ENCODE measurements around the gene LMAN1.

The LMAN1 gene

GRCh38 chr18:59360381-59360780 is 1.3 kb upstream of the LMAN1 start:
- no peaks in the 10 kb centered on the region for H3K36me3 ChIP-seq (ENCODE audit: control insufficient read depth, insufficient read depth, low read length)
- no peak for DNase-seq (ENCODE audit: low read depth, low spot score)
- no peak overlapping the region for H3K27ac ChIP-seq (ENCODE audit: low read length)
- H3K27me3 ChIP-seq (ENCODE audit: control insufficient read depth, insufficient read depth, low read length) = no peaks in the 10 kb centered on the region; the same call in 1 of the 2 replicates
- WGBS (ENCODE audit: insufficient coverage, insufficient read length) = no CpG with 5 or more reads among the region's 3 CpGs
- H3K4me3 ChIP-seq (ENCODE audit: low read length) = no peak overlapping the region
- no peaks in the 10 kb centered on the region; the same call in 1 of the 2 replicates for H3K4me1 ChIP-seq (ENCODE audit: control insufficient read depth, insufficient read depth, low read length)
- no peaks in the 10 kb centered on the region for H3K9me3 ChIP-seq (ENCODE audit: control insufficient read depth, insufficient read depth, low read length)

- WGBS (ENCODE audit: insufficient coverage, insufficient read length) = no CpG with 5 or more reads among the region's 4 CpGs
- no peak overlapping the region for H3K27ac ChIP-seq (ENCODE audit: low read length)
- no peaks in the 10 kb centered on the region for H3K36me3 ChIP-seq (ENCODE audit: control insufficient read depth, insufficient read depth, low read length)
- no peaks in the 10 kb centered on the region; the same call in 1 of the 2 replicates for H3K27me3 ChIP-seq (ENCODE audit: control insufficient read depth, insufficient read depth, low read length)
- DNase-seq (ENCODE audit: low read depth, low spot score) = peak; percentile 11
- H3K4me3 ChIP-seq (ENCODE audit: low read length) = peak overlapping the region; percentile 7; the same call in 1 of the 2 replicates
- no peaks in the 10 kb centered on the region for H3K9me3 ChIP-seq (ENCODE audit: control insufficient read depth, insufficient read depth, low read length)
- no peaks in the 10 kb centered on the region; the same call in 1 of the 2 replicates for H3K4me1 ChIP-seq (ENCODE audit: control insufficient read depth, insufficient read depth, low read length)
These were observed 499 bp upstream of the LMAN1 start for GRCh38 chr18:59359576-59359952.

- Histone ChIP-seq H3K4me3 (ENCODE audit: low read length) (peak overlapping the region; percentile 85; the same call in 1 of the 2 replicates), H3K27me3 (ENCODE audit: control insufficient read depth, insufficient read depth, low read length) (no peaks in the 10 kb centered on the region; the same call in 1 of the 2 replicates), H3K9me3 (ENCODE audit: control insufficient read depth, insufficient read depth, low read length) (no peaks in the 10 kb centered on the region), H3K36me3 (ENCODE audit: control insufficient read depth, insufficient read depth, low read length) (no peaks in the 10 kb centered on the region; the same call in 1 of the 2 replicates), H3K27ac (ENCODE audit: low read length) (no peak overlapping the region), H3K4me1 (ENCODE audit: control insufficient read depth, insufficient read depth, low read length) (no peaks in the 10 kb centered on the region; the same call in 1 of the 2 replicates)
- WGBS (ENCODE audit: insufficient coverage, insufficient read length) = no CpG with 5 or more reads among the region's 8 CpGs
- peak; percentile 16 for DNase-seq (ENCODE audit: low read depth, low spot score)
These were observed 702 bp downstream of the LMAN1 start for GRCh38 chr18:59358414-59358711.

GRCh38 chr18:59357928-59358327 is 1.1 kb downstream of the LMAN1 start:
- H3K36me3 ChIP-seq (ENCODE audit: control insufficient read depth, insufficient read depth, low read length) = peaks cover 2% of the 10 kb centered on the region; the same call in 1 of the 2 replicates
- H3K27me3 ChIP-seq (ENCODE audit: control insufficient read depth, insufficient read depth, low read length) = no peaks in the 10 kb centered on the region; the same call in 1 of the 2 replicates
- H3K4me1 ChIP-seq (ENCODE audit: control insufficient read depth, insufficient read depth, low read length) = no peaks in the 10 kb centered on the region; the same call in 1 of the 2 replicates
- H3K9me3 ChIP-seq (ENCODE audit: control insufficient read depth, insufficient read depth, low read length) = no peaks in the 10 kb centered on the region
- DNase-seq (ENCODE audit: low read depth, low spot score) = no peak
- H3K4me3 ChIP-seq (ENCODE audit: low read length) = peak overlapping the region; percentile 5; the same call in 1 of the 2 replicates
- no CpG with 5 or more reads among the region's 4 CpGs for WGBS (ENCODE audit: insufficient coverage, insufficient read length)
- H3K27ac ChIP-seq (ENCODE audit: low read length) = no peak overlapping the region

GRCh38 chr18:59354731-59355130 is 4.3 kb downstream of the LMAN1 start:
- H3K4me3 ChIP-seq (ENCODE audit: low read length) = no peak overlapping the region
- H3K9me3 ChIP-seq (ENCODE audit: control insufficient read depth, insufficient read depth, low read length) = no peaks in the 10 kb centered on the region
- DNase-seq (ENCODE audit: low read depth, low spot score) = no peak
- WGBS (ENCODE audit: insufficient coverage, insufficient read length) = no CpG with 5 or more reads among the region's 2 CpGs
- no peaks in the 10 kb centered on the region; the same call in 1 of the 2 replicates for H3K4me1 ChIP-seq (ENCODE audit: control insufficient read depth, insufficient read depth, low read length)
- no peaks in the 10 kb centered on the region for H3K27me3 ChIP-seq (ENCODE audit: control insufficient read depth, insufficient read depth, low read length)
- H3K27ac ChIP-seq (ENCODE audit: low read length) = no peak overlapping the region
- H3K36me3 ChIP-seq (ENCODE audit: control insufficient read depth, insufficient read depth, low read length) = peaks cover 13% of the 10 kb centered on the region; the same call in 1 of the 2 replicates

- Histone ChIP-seq H3K36me3 (ENCODE audit: control insufficient read depth, insufficient read depth, low read length) (peaks cover 13% of the 10 kb centered on the region; the same call in 1 of the 2 replicates), H3K4me1 (ENCODE audit: control insufficient read depth, insufficient read depth, low read length) (no peaks in the 10 kb centered on the region; the same call in 1 of the 2 replicates), H3K27ac (ENCODE audit: low read length) (no peak overlapping the region), H3K27me3 (ENCODE audit: control insufficient read depth, insufficient read depth, low read length) (no peaks in the 10 kb centered on the region), H3K4me3 (ENCODE audit: low read length) (no peak overlapping the region), H3K9me3 (ENCODE audit: control insufficient read depth, insufficient read depth, low read length) (no peaks in the 10 kb centered on the region)
- no CpG with 5 or more reads among the region's 4 CpGs for WGBS (ENCODE audit: insufficient coverage, insufficient read length)
- no peak for DNase-seq (ENCODE audit: low read depth, low spot score)
These were observed 5.9 kb downstream of the LMAN1 start for GRCh38 chr18:59353079-59353680.

GRCh38 chr18:59352250-59352855 is 6.7 kb downstream of the LMAN1 start:
- Histone ChIP-seq H3K4me3 (ENCODE audit: low read length) (no peak overlapping the region), H3K27me3 (ENCODE audit: control insufficient read depth, insufficient read depth, low read length) (no peaks in the 10 kb centered on the region), H3K36me3 (ENCODE audit: control insufficient read depth, insufficient read depth, low read length) (peaks cover 13% of the 10 kb centered on the region; the same call in 1 of the 2 replicates), H3K27ac (ENCODE audit: low read length) (no peak overlapping the region), H3K4me1 (ENCODE audit: control insufficient read depth, insufficient read depth, low read length) (no peaks in the 10 kb centered on the region), H3K9me3 (ENCODE audit: control insufficient read depth, insufficient read depth, low read length) (no peaks in the 10 kb centered on the region)
- no peak for DNase-seq (ENCODE audit: low read depth, low spot score)
- WGBS (ENCODE audit: insufficient coverage, insufficient read length) = no CpG with 5 or more reads among the region's 3 CpGs

- H3K27ac ChIP-seq (ENCODE audit: low read length) = no peak overlapping the region
- no peak for DNase-seq (ENCODE audit: low read depth, low spot score)
- WGBS (ENCODE audit: insufficient coverage, insufficient read length) = no CpG with 5 or more reads among the region's 4 CpGs
- no peaks in the 10 kb centered on the region for H3K4me1 ChIP-seq (ENCODE audit: control insufficient read depth, insufficient read depth, low read length)
- H3K36me3 ChIP-seq (ENCODE audit: control insufficient read depth, insufficient read depth, low read length) = peaks cover 11% of the 10 kb centered on the region; the same call in 1 of the 2 replicates
- H3K27me3 ChIP-seq (ENCODE audit: control insufficient read depth, insufficient read depth, low read length) = no peaks in the 10 kb centered on the region
- H3K9me3 ChIP-seq (ENCODE audit: control insufficient read depth, insufficient read depth, low read length) = no peaks in the 10 kb centered on the region
- H3K4me3 ChIP-seq (ENCODE audit: low read length) = no peak overlapping the region
These were observed 13.5 kb downstream of the LMAN1 start for GRCh38 chr18:59345556-59345955.

GRCh38 chr18:59344996-59345395 is 14.1 kb downstream of the LMAN1 start:
- WGBS (ENCODE audit: insufficient coverage, insufficient read length) = no CpG with 5 or more reads among the region's 1 CpG
- H3K9me3 ChIP-seq (ENCODE audit: control insufficient read depth, insufficient read depth, low read length) = no peaks in the 10 kb centered on the region
- no peaks in the 10 kb centered on the region for H3K27me3 ChIP-seq (ENCODE audit: control insufficient read depth, insufficient read depth, low read length)
- no peaks in the 10 kb centered on the region for H3K4me1 ChIP-seq (ENCODE audit: control insufficient read depth, insufficient read depth, low read length)
- no peak overlapping the region for H3K27ac ChIP-seq (ENCODE audit: low read length)
- no peak overlapping the region for H3K4me3 ChIP-seq (ENCODE audit: low read length)
- H3K36me3 ChIP-seq (ENCODE audit: control insufficient read depth, insufficient read depth, low read length) = peaks cover 11% of the 10 kb centered on the region; the same call in 1 of the 2 replicates
- no peak for DNase-seq (ENCODE audit: low read depth, low spot score)

- H3K4me1 ChIP-seq (ENCODE audit: control insufficient read depth, insufficient read depth, low read length) = no peaks in the 10 kb centered on the region
- no peak overlapping the region for H3K27ac ChIP-seq (ENCODE audit: low read length)
- no peak for DNase-seq (ENCODE audit: low read depth, low spot score)
- no peaks in the 10 kb centered on the region for H3K9me3 ChIP-seq (ENCODE audit: control insufficient read depth, insufficient read depth, low read length)
- H3K4me3 ChIP-seq (ENCODE audit: low read length) = no peak overlapping the region
- H3K36me3 ChIP-seq (ENCODE audit: control insufficient read depth, insufficient read depth, low read length) = peaks cover 11% of the 10 kb centered on the region; the same call in 1 of the 2 replicates
- no CpG with 5 or more reads among the region's 2 CpGs for WGBS (ENCODE audit: insufficient coverage, insufficient read length)
- H3K27me3 ChIP-seq (ENCODE audit: control insufficient read depth, insufficient read depth, low read length) = no peaks in the 10 kb centered on the region
These were observed 15.1 kb downstream of the LMAN1 start for GRCh38 chr18:59343926-59344325.
